ENCODE data around the gene HIP1R. TPM values are rescaled to one million over a fixed set of nuclear protein-coding genes. Genes with fewer than 3 reads are reported as not detected.
A peak's percentile ranks its signal among the peaks of the same experiment; 100 is the strongest.
"Not testable (repeated sequence)": the region's sequence is repeated elsewhere in the genome, so short reads cannot be mapped to it uniquely, and the experiment has no call there.

Gene HIP1R, protein sequence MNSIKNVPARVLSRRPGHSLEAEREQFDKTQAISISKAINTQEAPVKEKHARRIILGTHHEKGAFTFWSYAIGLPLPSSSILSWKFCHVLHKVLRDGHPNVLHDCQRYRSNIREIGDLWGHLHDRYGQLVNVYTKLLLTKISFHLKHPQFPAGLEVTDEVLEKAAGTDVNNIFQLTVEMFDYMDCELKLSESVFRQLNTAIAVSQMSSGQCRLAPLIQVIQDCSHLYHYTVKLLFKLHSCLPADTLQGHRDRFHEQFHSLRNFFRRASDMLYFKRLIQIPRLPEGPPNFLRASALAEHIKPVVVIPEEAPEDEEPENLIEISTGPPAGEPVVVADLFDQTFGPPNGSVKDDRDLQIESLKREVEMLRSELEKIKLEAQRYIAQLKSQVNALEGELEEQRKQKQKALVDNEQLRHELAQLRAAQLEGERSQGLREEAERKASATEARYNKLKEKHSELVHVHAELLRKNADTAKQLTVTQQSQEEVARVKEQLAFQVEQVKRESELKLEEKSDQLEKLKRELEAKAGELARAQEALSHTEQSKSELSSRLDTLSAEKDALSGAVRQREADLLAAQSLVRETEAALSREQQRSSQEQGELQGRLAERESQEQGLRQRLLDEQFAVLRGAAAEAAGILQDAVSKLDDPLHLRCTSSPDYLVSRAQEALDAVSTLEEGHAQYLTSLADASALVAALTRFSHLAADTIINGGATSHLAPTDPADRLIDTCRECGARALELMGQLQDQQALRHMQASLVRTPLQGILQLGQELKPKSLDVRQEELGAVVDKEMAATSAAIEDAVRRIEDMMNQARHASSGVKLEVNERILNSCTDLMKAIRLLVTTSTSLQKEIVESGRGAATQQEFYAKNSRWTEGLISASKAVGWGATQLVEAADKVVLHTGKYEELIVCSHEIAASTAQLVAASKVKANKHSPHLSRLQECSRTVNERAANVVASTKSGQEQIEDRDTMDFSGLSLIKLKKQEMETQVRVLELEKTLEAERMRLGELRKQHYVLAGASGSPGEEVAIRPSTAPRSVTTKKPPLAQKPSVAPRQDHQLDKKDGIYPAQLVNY
- total RNA-seq (2014; rRNA removed; shearing (Covaris generic)) = 61.5 and 64.1 TPM in 2 replicates
- polyA plus RNA-seq (2014; cell fraction: nucleus; rRNA removed) = 253 and 310 TPM in 2 replicates

DNA sequence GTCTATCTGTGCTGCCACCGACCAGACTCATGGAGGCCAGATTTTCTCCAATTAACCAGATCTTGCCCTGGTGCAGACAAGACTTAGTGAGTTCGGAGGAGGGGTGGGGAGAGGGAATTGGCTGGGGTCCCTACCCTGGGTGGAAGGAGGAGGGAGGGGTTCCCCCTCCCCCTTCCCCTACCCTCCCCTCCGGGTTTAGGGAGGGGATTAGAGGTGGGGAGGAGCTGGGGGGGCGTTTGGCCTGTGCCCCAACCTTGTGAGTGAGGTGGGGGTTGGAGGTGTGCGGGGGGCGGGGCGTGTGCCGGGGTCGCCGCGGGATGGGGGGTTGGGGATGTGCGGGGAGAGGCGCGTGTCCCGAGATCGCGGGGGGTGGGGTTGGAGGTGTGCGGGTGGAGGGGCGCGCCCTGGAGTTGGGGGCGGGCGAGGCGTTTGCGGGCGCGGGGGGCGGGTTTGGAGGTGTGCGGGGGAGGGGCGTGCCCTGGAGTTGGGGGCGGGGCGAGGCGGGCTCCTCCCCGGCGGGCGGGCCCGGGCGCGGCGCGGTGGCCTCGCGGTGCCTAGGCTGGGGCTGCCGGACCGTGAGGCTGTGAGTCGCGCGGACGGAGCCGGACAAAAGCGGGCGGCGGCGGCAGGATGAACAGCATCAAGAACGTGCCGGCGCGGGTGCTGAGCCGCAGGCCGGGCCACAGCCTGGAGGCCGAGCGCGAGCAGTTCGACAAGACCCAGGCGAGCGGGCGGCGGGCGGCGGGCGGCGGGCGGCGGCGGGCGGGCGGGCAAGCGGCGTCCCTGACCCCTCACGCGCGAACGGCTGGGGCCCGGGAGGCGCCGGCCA is at the start of gene HIP1R:
Gene HIP1R, plus strand, starts transcription at position 537 of the 829 bp plus-strand sequence. Its CDS starts 94 bp downstream, at position 631.
- DNase-seq (ENCODE audit: extremely low read depth, low read depth) = peak; percentile 12

DNA sequence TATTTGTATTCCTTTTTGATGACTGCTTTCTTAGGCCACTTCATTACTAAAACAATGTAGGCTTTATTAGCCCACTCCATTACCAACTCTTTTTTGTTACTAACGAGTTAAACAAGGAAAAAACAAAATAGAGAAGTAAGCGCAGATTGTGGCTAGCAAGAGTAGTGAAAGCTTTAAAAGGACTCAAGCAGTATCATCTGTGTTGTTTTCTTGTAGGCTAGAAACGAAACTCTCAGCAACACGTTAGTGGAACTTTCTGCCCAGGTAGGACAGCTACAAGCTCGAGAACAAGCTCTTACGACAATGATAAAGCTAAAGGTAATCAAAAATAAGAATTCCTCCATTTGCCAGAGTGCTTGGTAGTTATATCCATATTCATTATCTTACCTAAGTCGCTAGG is 49.8 kb upstream of the HIP1R start:
- no peak for DNase-seq (ENCODE audit: extremely low read depth, low read depth)

DNA sequence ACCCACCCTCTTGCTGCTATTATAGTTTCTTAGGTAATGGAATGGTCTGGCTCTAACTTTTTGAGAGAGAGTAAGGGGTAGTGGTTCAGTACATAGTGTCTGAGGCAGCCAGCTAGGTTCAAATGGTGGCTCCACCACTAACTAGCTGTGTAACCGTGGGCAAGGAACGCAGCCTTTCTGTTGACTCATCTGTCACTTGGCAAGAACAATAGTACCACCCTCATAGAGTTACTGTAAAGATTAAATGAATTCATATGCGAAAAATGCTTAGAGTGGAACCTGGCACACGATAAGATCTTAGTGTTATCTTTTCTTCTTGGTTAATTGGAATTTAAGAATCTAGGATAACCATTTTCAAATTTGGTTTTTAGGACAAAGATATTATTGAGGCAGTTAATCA is 46.9 kb upstream of the HIP1R start:
- no peak for DNase-seq (ENCODE audit: extremely low read depth, low read depth)

DNA sequence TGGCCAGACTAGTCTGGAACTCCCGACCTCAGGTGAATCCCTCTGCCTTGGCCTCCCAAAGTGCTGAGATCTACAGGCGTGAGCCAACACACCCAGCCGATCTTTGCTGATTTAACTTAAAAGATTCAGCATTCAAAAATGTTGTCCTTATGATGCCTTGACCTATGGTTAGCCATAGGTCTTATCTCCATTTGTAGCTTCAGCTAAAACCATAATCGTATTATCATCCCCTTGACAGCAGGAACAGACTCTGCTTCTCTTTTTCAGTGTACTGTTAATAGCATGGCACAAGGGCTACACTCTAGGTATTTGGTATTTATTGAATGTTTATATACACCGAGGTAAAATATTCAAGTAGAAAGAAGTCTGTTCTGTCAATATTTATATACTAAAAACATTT is 45.6 kb upstream of the HIP1R start:
- DNase-seq (ENCODE audit: extremely low read depth, low read depth) = no peak

DNA sequence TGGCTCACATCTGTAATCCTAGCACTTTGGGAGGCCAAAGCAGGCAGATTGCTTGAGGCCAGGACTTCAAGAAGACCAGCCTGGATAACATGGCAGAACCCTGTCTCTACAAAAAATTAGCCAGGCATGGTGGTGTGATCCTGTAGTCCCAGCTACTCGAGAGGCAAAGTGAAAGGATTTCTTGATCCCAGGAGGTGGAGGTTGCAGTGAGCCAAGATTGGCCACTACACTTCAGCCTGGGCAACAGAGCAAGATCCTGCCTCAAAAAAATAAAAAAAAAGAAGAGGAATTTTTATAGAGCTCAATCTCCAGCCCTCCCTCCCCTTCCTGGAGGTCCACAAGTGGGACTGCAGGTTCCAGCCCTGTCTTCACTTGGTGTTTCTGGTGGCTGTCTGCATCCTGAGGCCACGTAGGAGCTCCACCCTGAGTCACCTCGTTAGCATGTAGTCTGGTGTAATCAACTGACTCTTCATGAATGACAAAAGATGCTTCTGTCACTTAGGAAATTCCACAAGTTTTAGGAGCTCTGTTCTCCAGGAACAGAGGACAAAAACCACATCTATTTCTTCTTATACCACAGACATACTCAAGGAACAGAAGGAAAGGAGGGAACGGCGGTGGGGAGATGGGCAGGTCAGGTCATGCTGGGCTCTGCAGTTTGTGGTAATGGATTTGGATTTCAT is 44.7 kb upstream of the HIP1R start:
- DNase-seq (ENCODE audit: extremely low read depth, low read depth) = no peak

DNA sequence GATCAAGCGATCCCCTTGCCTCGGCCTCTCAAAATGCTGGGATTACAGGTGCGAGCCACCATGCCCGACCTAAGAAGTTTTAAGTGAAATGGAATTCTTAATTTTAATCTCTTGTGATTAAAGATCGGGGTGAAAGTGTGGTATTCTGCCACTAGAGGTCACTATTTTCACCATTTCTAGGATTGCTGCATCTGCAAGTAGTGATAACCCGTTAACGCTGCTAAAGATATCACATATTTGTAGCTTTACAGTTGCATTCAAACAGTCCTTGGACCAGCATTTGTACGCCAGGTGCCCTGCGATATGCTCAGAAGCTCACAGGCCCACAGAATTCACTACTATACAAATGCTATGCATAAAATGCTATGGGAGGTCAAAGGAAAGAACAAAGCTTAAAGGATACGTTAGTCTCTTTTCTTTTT is 41.6 kb upstream of the HIP1R start:
- DNase-seq (ENCODE audit: extremely low read depth, low read depth) = peak; percentile 50

DNA sequence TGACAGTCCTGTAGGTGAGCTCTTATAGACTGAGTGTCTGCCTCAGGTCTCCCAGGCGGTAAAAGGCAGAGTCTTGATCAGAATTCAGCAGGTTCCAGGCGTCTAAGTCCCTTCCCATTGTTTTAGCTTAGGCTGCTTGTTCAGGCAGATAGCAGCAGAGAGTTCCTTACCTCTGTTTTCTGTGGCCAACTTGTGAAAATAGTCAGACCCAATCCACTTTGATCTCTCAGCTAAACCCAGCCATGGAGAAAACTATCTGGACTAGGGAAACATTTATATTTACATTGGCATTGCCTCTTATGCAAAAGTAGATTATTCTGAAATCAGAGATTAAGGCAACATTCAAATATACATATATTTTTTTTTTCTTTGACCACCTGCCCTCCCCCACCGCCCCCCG is 39.5 kb upstream of the HIP1R start:
- DNase-seq (ENCODE audit: extremely low read depth, low read depth) = no peak

DNA sequence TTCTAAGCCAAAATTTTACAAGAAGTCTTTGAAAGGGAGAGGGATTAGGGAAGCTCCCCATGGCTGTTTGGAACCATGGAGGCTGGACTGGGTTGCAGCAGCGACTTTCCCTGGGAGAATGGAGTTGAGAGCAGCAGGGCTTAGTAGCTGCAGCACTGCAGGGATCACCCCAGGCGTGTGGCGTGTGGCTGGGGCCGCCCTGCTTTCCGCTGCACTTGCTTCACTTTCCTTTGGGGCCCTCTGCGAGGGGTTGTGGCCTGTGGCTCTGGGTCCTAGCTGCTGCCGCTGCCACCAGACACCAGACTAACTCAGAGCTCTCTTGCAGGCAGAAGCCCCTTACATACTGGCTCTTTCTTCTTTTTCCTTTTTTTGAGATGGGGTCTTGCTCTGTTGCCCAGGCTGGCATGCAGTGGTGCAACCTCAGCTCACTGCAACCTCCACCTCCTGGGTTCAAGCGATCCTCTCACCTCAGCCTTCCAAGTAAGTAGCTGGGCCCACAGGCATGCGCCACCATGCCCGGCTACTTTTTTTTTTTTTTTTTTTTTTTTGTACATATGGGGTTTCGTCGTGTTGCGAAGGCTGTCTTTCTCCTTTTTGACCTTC is 35.5 kb upstream of the HIP1R start:
- DNase-seq (ENCODE audit: extremely low read depth, low read depth) = no peak

DNA sequence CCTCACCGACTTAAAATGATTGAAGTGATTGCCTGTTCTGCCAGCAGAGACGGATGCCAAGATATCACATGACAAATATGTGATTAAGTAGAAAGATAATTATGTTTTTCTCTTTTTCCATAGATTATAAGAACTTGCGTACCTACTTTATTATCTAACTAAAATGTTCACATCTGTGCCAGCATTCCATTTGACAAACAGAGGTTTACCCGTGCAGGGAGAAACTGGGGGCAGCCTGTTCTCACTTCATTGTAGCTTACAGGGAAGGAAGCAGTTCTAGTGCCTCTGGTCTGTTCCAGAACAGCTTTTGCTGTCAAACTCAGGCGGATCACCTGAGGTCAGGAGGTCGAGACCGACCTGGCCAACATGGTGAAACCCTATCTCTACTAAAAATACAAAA is 31.3 kb upstream of the HIP1R start:
- DNase-seq (ENCODE audit: extremely low read depth, low read depth) = no peak

DNA sequence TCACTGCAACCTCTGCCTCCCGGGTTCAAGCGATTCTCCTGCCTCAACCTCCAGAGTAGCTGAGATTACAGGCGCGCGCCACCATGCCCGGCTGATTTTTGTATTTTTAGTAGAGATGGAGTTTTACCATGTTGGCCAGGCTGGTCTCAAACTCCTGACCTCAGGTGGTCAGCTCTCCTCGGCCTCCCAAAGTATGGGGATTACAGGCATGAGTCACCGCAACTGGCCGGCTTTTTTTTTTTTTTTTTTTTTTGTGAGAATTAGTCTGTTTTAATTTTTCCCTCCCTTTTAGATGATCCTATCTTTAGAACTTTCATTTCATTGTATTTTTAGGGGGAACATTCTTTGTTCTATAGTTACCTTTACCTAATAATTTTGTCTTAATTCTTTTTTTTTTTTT is 30.3 kb upstream of the HIP1R start:
- DNase-seq (ENCODE audit: extremely low read depth, low read depth) = not testable (repeated sequence)

DNA sequence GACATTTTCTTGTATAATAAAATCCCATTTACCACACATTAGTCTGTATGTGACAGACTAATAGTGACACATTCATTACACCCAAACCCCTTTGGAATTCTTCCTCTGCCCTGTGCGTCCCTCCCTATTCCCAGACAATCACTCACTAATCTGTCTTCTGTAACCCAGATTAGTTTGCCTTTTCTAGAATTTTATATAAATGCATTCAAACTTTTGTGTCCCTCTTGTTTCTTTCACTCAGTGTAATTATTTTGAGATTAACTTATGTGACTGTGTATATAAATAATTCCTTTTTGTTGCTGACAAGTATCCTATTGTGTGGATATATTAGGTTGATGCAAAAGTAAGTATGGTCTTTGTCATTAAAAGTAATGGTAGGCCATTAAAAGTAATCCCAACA is 27.6 kb upstream of the HIP1R start:
- no peak for DNase-seq (ENCODE audit: extremely low read depth, low read depth)

DNA sequence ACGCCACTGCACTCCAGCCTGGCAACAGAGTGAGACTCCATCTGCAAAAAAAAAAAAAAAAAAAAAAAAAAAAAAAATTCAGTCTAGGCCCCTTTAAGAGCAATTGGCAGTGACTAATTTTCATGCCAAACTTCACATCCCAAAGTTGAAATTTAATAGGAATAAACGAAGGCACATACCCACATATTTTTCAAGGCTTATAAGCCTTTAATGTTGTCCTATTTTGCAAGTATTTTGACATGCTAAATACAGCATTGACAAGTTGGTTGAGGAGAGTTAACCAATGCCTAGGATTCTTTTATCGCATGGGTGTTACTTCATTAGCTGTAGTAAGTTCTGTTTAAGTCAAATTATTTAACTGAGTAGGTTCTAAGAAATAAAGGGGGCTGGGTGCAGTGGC is 23.5 kb upstream of the HIP1R start:
- no peak for DNase-seq (ENCODE audit: extremely low read depth, low read depth)

DNA sequence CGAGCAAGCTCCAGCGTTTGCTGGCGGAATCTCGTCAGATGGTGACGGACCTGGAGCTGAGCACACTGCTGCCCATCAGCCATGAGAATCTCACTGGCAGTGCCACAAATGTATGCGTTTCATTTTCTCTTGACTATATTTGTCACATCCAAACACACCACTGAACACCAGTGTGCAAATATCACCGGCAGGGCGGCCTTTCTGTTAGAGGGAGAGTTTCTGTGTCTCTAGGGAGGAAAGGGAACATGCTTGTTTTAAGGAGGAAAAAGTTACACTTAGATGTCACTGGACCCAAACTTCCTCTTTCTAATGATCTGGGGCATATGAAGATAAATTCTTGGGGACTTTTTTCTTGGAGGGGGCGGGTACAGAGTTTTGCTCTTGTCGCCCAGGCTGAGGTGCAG is 21.9 kb upstream of the HIP1R start:
- DNase-seq (ENCODE audit: extremely low read depth, low read depth) = no peak

DNA sequence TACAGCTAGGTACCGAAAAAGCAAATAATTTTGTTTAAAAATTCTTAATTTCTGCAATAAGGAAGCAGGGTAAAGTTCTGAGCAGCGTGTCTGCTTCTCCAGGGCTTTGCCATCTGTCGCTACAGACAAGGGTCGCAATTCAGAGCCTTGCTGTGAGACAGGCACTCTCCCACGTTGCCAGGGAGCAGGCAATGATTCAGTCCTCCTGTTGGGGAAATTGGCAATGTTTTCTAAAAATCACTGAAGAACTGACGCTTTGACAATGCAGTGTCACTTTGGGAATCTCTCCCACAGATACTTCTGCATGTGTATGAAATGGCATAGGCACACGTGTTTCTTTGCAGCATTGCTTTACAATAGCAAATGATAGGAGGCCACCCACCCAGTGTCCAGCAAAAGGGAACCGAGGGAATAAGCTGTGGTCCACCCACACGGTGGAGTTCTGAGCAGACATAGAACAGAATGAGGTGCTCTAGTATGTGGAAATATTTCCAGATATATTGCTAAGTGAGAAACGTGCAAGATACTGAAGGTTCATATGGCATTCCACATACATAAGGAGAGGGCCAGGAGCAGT is 16.0 kb upstream of the HIP1R start:
- no peak for DNase-seq (ENCODE audit: extremely low read depth, low read depth)

DNA sequence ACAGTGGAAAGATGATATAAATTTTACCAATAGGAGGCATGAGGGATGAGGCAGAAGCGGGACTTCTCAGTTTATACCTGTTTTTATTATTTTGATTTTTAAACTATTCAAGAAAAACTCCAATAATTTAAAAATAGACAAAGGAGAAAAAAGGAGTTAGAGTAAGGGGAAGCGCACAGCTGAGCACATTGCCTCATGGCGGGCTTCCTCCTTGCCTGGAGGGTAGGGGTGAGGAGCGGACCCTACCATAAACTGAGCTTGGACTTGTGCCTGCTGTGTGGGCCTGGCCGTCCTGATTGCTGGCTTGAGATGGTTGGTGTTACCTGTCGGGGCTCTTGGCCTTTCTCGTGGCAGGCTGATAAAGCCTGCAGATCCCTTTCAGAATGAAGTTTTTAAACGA is 15.1 kb upstream of the HIP1R start:
- no peak for DNase-seq (ENCODE audit: extremely low read depth, low read depth)

DNA sequence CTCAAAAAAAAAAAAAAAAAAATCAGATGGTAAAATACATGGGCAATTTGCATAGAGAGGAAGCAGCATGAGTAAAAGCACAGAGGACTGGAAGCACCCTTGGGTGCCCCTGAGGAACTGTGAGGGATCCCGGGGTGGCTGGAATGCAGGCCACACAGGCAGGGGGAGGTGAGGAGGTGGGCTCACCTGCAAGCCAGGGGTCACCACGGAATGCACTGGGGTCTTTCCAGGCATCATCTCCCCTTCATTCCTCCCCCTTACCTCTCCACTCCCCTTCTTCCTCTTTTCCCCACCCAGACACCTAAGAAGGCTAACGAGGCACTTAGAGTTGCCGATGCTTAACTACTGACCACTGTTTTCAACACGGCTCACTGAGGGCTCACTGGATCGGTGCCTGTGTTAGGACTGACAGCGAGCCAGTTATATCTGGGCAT is 14.4 kb upstream of the HIP1R start:
- DNase-seq (ENCODE audit: extremely low read depth, low read depth) = no peak

DNA sequence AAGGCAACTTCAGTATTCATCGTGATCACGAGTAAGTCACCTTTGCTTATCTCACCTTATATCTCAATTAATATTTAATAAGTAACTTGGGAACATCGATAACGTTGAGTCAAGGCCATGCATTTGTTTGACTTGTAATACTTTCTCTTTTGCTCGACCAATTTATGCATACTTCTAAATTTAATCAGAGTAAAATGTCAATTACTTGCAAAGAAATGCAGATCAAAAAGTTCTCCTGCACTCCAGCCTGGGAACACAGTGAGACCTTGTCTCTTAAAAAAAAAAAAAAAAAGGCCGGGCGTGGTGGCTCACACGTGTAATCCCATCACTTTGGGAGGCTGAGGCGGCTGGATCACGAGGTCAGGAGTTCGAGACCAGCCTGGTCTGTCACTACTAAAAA is 11.8 kb upstream of the HIP1R start:
- no peak for DNase-seq (ENCODE audit: extremely low read depth, low read depth)

DNA sequence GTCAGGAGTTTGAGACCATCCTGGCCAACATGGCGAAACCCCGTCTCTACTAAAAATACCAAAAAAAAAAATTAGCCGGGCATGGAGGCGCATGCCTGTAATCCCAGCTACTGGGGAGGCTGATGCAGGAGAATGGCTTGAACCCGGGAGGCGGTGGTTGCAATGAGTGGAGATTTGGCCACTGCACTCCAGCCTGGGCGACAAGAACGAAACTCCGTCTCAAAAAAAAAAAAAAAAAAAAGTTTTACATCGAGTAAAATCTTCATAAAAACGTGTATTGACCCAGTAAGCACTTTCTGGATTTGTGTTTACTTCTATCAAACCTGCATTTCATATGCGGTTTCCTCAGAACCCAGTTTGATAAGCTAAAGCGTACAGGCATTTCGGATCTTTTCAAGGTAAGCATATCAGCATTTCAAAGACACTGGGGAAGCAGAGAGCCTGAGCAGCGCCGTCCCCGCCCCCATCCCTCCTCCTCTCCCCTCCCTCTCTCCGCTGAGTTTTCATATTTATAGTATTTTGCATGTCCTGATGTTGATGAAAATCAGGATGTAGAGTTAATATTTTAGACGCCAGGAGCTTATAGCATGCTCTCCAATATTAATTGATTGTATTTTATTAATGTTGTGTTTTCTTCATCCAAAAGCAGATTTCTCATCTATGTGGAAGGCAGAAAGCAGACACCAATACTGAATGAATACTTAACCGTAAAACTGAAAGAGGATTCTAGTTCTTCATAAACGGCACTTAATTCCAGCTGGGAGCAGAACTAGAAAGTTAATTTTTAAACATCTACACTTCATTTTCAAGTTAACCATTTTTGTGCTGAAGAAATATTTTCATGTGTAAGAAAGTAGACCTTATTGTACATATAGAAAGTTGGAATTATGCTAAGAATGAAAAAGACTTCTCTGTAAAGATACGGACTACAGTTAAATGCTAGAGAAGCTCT is 9.2 kb upstream of the HIP1R start:
- DNase-seq (ENCODE audit: extremely low read depth, low read depth) = peak; percentile 23
